ENCODE measurements around the gene ZNF784.

Gene ZNF784

DNA sequence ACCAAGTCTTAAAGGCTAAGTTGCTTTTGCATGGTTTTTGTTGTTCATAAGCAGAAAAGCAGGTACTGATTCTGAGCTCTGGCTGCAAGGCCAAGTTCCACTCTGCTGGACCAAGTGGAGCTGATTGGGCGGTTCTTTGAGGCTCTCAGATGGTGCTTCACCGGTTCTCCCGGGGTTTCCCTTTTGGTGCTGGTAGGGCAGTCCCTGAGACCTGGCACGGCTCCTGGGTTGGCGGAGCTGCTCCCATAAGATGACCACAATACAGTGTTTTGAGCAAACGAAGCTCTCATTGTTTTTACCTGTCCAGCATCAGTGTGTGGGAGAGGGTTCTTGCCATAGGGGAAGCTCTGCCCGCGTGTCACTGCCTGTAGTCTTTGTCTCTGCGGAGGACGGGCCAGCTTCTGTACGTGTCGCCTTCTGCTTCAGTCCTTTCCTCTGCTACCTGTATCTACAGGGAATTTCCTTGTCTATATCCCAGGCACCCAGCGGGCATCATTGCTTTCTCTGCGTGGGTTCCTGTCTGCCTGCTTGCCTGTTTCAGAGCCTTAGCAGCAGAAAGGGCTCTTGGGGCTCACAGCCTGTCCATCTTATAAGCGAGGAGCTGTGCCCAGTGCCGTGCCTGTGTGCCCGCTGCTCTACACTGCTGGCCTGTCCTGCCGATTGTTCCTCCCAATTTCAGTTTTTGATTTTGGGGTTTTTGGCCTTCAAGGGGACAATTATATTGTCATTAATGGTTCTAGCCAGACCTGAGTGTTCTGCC lies 32.8 kb upstream of the ZNF784 start:
- in situ Hi-C loops (cut with MboI; ENCODE audit: low sequenced_read_pairs), result no loop called here

DNA sequence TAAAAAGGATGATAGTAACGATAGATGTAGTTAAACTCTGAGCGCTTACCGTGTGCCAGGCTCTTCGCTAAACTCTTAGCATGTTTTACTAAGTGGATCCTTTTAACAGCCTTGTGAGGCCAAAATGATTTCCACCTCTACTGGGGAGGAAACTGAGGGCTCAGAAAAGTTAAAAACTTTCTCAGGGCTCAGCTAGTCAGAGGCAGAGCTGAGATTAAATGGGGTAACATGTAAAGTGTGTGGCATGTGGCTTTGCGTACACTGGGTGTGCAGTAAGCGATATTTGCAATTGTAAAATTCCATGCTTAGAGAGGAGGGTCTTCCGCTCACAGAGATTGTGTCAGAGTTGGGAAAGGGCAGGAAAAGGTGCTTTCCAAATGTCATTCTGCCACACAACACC lies 32.2 kb upstream of the ZNF784 start:
- in situ Hi-C loops (cut with MboI; ENCODE audit: low sequenced_read_pairs), result no loop called here

DNA sequence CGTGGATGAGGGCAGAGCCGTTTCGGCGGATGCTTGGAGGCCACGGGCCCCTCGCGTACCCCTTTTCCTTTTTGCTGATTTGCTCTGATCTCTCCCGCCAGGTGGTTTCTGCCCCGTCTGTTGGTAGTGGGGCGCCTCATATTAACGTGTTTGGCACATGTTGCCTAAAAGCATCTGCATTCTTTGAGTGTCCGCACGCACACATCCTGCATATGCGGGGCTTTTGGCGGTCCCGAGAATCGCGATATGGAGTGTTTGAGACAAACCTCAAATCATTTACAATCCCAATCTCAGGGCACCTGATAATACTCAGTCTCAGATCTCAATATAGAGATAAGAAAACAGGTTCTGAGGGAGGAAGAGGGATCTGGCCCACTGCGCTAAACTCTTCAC lies 31.3 kb upstream of the ZNF784 start:
- in situ Hi-C loops (cut with MboI; ENCODE audit: low sequenced_read_pairs), result no loop called here

DNA sequence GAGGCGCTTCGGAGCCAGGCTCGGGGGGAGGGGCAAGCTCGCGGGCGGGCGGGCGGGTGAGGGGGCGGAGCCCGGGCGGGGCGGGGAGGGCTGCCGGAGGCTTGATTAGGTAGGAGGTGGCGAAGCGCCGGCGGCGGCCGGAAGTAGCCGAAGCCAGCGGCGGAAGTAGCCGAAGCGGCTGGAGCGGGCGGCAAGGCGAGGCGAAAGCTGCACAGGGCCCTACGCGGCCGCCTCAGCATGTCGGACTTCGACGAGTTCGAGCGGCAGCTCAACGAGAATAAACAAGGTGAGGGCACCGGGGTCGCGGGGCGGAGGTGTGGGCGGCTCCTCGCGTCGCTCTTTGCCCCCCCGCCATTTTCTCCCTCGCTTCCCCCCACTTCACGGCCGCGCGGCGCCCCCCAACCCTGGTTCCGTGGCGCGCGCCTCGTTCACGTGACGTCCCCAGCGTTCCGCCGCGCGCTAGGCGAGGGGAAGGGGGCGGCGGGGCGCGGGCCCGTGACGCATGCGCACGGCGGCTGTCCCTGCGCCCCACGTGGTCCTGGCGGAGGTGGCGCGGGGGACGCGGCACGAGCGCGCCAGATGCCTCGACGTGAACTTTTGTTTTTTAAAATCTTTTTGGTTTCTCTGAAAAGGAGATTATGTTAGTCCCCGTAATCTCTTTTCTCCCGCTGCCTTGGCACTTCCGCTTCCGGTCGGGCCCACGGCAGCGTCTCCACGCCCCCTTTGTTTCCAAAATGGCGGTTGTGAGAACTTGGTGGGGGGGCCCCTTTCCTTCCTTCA lies 30.7 kb upstream of the ZNF784 start, which contains the start of gene U2AF2:
TSS of gene U2AF2 (plus strand) at position 168 of the 780 bp plus-strand sequence. CDS start at position 238, 70 bp downstream.
- in situ Hi-C loops (cut with MboI; ENCODE audit: low sequenced_read_pairs), result no loop called here

GRCh38 chr19:55654323-55654867 lies 30.0 kb upstream of the ZNF784 start:
- in situ Hi-C loops (cut with MboI; ENCODE audit: low sequenced_read_pairs), result no loop called here

- in situ Hi-C loops (cut with MboI; ENCODE audit: low sequenced_read_pairs), result no loop called here
These were observed 29.4 kb upstream of the ZNF784 start for GRCh38 chr19:55653651-55654322.

DNA sequence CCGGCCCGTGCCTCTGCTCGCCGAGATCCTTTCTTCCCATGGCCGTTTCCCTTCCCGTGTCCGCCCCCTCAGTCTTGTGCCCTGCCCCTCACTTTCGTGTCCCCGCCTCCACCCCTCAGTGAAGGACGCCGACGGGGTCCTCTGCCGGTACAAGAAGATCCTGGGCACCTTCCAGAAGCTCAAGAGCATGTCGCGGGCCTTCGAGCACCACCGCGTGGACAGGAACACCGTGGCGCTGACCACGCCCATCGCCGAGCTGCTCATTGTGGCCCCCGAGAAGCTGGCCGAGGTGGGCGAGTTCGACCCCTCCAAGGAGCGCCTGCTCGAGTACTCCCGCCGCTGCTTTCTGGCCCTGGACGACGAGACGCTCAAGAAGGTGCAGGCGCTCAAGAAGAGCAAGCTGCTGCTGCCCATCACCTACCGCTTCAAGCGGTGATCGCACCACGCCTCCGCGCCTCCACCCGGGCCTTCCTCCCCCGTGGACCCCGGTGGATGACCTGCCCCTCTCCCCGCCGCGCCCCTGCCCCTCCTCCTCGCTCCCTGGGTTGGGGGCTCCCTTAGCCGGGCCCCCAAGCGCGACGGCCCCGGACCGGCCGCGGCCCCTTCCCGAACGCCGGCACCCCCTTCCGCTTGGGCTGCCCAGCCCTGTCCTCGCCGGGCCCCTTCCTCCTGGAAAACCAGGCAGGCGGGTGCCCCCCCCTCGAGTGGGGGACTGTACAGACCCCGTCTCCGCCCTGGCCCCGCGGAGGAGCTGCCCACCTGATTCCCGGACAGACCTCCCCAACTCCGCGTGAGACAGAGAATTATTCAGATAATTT lies 28.2 kb upstream of the ZNF784 start:
- in situ Hi-C loops (cut with MboI; ENCODE audit: low sequenced_read_pairs), result no loop called here

DNA sequence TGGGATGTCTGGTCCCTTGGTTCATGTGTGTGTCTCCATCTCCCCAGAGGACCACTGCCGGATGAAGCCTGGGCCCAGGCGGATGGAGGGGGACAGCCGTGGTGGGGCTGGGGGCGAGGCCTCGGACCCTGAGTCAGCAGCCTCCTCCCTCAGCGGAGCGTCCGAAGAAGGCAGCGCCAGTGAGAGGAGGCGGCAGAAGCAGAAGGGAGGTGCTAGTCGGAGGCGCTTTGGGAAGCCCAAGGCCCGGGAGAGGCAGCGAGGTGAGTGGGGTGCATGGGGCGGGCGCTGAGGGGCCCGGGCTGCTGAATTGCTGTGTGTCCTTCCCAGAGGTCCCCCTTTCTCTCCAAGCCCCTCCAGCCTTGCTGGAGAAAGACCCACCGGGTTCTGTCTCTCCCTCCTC lies 26.9 kb upstream of the ZNF784 start:
- in situ Hi-C loops (cut with MboI; ENCODE audit: low sequenced_read_pairs), result no loop called here

GRCh38 chr19:55650602-55651230 lies 26.4 kb upstream of the ZNF784 start:
- in situ Hi-C loops (cut with MboI; ENCODE audit: low sequenced_read_pairs), result no loop called here

- in situ Hi-C loops (cut with MboI; ENCODE audit: low sequenced_read_pairs), result no loop called here
These were observed 25.8 kb upstream of the ZNF784 start for GRCh38 chr19:55650126-55650557.

- in situ Hi-C loops (cut with MboI; ENCODE audit: low sequenced_read_pairs), result no loop called here
These were observed 25.1 kb upstream of the ZNF784 start for GRCh38 chr19:55649268-55650125.

DNA sequence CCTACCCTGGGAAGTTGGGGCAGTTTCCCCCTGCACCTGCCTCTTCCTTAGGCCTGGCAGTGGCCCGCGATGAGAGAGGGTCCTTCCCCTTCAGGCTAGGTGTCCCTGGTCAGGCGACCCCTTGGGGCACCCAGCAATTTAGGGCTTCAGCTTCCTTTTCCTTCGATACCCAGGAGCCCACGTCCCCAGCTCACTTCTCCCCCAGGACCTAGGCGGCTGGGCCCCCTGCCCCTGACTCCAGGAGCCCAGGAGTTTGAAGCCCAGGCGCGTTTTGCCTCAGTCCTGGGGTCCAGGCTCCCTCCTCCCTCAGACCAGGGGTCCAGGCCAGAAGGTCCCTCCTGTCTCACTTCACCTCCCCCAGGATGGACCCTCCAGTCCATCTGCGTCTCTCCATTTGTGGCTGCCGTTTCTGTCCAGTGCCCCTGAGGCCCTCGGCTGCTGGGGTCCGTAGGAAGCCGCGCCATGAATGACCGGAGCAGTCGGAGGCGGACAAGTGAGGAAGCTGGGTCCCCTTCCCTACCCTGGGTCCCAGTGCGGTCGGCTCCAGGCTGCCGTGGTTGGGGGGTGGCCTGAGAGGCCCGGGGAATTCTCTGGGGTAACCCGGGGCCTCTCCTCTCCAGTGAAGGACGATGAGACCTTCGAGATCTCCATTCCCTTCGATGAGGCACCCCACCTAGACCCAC lies 24.4 kb upstream of the ZNF784 start:
- in situ Hi-C loops (cut with MboI; ENCODE audit: low sequenced_read_pairs), result no loop called here

DNA sequence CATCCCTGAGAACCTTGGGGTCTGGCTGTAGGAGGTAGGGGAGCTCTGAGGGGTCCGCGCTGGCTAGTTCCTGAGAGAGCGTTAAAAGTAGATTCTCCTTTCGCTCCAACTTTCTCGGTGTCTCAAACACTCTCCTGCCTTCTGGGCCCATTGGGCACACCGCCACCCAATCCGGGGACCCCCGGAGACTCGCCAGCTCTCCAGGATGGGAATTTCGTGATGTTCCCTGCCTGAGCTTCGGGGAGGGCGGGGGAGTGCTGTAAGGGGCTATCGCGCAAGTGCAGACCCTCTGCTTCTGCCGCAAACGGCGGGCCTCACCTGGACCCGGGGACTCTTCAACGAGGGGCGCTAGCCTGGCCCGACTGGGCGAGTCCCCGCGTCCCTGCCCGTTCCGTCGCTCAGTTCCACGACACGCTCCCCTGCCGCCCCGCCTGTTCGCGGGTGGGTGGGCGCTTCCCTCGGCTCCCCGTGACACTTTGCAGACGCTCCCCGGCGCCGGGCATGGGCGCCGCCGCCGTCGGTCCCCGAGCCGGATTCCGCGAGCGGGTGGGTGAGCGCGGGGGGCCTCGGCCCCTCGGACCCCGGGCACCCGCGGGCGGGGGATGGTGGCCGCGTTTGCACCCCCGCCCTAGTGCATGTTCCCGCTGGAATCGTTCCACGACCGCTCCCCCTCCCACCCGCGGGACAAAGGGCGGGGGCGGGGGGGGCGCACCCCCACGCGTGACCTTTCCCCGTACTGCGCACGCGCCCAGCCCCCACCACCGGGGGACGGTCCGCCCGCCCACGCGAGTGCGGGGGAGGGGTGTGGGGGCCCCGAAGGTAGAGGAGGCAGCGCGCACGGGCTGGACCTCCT lies 23.6 kb upstream of the ZNF784 start, which contains the start of gene CCDC106:
TSS of gene CCDC106 (plus strand) at position 481 of the 853 bp plus-strand sequence. CDS start 835 bp downstream, outside the sequence.
- in situ Hi-C loops (cut with MboI; ENCODE audit: low sequenced_read_pairs), result no loop called here

DNA sequence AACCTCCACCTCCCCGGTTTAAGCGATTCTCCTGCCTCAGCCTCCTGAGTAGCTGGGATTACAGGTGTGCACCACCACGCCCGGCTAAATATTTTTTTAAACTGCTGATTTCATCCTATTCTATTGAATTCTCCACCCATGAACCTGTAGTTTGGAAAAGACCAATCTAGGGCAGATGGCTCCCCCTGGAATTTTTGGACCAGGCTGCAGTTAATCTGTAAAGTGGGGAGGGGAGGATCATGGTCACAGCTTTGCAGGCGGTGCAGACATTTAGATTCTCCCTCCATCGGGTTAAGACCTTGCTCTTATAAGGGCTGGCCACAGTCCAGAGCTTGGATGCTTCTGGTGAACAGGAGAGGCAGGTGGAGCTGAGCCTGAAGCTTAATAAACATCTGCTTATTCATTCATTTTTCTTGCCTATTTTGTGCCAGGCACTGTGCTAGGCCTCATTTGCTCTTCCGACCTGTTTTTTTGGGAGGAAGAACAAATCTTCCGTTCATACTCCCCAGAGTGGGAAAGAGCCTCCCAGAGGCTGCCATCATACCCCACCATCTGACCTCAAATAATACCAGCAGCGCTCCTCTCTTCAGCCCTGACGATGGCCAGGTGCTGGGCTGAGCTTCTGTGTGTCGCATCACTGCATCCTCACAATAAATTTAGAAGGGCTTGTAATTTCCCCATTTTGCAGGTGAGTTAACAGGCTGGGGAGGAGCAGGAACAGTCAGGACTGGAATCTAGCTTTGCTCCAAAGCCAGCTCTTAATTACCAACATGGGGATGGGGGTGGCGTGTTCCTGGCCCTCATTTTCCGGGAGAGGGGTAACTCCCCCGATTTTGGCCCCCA lies 22.7 kb upstream of the ZNF784 start:
- in situ Hi-C loops (cut with MboI; ENCODE audit: low sequenced_read_pairs), result no loop called here

GRCh38 chr19:55645512-55645881 lies 21.1 kb upstream of the ZNF784 start:
- in situ Hi-C loops (cut with MboI; ENCODE audit: low sequenced_read_pairs), result no loop called here

GRCh38 chr19:55644842-55645511 lies 20.6 kb upstream of the ZNF784 start:
- in situ Hi-C loops (cut with MboI; ENCODE audit: low sequenced_read_pairs), result no loop called here

All from HL-60/S4 (cell line).